ENCODE measurements around the gene PROB1.
"Not testable (repeated sequence)": the region's sequence is repeated elsewhere in the genome, so short reads cannot be mapped to it uniquely, and the experiment has no call there.

Gene PROB1

DNA sequence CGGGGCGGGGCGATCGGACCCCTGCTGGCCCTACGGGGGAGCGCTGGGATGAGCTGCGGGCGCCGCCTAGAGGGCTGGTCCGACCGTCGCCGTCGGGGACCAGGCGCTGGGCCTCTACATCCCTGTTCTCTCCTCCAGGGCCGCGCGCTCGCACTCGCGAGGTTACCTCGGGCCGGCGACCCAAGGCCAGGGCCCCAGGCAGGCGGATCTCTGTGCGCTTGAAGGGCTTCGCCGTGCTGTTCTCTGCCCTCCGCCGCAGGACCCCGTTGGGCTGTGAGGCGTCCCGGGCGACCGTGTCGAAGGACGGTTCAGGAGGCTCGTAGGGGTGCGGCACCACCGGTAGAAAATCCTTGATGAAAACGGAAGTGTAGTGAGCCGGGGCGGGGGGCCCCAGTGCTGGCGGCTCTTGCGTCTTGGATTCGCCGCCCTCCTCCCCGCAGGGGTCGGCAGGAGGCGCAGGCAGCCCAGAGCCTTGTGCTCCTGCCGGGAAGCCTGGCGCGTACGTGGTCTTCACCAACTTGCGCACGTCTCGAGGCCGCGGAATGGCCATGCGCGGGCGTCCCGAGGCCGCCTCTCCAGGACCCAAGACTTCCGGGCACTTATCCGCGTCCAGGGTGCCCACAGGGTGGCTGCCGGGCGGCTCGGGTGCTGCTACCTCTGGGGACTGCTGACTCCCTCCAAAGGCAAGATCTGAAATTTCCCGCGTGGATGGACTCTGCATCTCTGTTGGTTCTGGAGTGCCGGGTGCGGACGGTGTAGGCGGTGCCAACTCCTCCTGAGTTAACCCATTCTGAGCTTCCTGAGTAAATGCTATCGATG is 2.0 kb downstream of the PROB1 start:
- DNase-seq: peak in 2 of 58 donors; percentile 9 to 16

DNA sequence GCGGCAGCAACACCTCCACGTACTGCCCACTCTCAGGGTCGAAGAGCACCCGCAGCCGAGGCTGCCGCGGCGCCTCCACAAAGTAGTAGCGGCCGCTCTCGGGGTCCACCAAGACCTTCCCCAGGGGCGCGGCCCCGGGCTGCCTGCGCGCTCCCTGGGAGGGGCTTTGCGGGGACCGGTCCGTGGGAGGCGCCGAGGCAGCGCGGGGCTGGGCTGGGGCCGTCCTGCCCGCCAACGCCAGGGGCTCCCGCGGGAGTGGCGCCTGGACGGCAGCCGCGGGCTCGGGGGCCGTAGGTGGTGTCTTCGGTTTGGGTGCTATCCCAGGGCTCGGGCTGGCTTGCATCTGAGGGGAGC is 2.6 kb downstream of the PROB1 start:
- no peak for DNase-seq

DNA sequence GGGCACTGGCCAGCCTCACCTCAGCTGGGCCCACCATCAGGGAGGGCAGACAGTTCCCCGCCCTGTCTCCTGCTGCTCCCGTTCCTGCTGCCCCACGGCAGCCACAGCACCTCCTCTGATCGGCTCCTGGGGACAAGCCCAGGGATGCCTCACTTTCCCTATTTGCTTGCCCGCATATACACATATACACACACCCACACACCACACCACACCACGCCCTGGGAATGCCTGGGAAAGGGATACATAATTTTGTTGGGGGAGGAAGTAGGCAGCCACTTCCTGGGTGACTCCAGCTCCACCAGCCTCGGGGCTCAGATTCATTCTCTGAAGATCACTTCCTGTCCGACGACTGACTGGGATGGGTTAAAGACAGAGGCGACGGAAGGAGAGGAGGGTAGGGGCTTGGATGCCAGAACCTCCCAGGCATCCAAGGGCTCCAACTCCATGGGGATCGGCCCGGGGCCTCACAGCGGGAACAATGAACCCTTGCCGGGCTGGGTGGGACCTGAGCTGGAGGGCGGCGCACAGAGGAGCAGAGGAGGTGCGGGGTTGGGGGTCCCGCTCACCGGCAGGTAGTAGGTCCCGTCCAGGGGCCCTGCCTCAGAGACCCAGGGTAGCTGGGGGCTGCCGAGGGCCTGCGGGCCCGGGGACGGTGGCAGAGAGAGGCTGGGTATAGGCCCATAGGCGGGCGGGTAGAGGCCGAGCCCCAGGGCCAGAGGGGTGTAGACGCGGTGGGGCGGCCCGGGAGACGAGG is 3.2 kb downstream of the PROB1 start:
- no peak for DNase-seq

DNA sequence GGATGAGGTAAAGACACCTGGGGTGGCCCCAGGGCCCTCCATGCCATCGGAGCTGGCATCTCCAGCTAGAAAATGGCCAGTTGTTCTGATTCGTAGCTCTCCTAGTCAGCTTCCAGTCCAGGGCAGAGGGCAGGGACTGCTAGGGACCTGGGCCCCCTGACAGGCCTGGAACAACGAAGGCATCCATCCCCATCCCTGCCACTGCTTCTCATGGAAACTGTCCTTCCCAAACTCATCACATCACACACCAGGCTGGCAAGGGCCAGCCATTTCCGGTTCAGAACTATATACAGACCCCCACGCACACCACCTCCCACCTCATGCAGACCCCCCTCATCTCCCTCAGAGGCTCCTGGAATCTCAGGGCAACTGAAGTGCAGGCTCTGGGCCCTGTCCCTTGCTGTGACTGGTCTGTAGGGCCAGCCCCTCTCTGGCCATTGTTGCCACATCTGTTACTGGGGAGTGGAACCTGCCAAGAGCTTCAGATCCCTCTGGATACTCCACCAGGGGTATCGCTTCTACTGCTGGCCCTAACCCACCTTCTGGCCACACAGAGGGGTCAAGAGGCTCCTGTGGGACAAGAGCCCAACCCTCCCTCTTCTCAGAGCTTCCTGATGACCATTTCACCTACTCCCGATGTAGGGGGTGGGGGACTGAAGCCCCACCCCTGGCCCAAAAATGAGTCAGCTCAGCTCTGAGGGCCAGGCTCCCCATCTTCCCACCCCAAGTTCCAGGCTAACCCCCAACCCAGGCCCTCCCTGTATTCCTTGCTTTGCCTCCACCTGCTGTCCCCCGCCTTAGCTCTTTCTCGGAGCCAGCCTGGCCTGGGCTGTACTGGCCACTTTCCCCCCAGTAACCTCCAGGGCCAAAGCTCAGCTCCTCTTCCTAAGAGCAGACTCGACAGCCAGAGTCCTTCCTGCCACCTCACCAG is 4.0 kb downstream of the PROB1 start:
- no peak for DNase-seq

DNA sequence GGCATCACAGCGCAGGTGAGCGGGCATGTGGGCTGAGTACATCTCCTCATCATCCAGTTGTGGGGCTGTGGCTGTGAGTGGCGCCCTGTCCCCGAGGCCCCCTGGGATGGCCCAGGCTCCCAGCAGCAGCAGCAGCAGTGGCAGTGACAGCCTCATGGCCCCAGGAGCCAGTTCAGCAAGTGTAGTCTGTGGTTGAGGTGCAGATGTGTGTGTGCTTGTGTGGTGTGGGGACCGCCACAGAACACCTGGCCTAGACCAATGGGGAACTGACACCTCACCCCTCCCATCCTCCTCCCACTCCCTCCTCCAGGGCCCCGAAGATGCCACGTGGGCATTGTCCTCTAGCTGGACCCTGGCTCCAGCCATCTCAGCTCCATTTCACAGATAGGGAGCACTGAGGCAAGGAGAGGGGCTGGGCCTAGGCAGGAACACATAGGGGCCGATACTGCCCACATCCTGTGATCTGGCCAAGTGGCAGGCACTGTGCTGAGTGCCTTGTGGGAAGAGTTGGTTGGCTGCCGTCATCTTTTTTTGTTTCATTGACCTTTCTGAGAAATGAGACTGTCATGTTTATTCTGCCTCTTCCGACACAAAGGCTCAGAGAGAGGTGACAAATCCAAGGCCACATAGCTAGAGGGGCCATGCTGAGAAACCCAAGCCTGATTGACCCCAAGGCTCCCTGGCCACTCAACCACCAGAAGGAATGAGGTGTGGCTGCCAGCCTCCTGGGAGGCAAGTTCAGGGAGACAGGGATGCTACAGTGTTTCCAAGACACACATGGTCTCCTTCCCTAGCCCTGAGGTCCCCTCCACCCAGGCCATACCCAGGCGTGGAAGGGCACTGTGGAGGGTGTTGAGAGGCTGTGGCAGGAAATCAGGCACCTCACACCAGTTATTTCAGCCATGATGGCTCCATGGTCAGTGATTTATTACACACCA is 4.9 kb downstream of the PROB1 start, which contains the start of gene MZB1:
Gene MZB1 (minus strand): TSS at position 213 of the 938 bp plus-strand sequence. CDS start 57 bp downstream, at position 156.
- DNase-seq: no peak

DNA sequence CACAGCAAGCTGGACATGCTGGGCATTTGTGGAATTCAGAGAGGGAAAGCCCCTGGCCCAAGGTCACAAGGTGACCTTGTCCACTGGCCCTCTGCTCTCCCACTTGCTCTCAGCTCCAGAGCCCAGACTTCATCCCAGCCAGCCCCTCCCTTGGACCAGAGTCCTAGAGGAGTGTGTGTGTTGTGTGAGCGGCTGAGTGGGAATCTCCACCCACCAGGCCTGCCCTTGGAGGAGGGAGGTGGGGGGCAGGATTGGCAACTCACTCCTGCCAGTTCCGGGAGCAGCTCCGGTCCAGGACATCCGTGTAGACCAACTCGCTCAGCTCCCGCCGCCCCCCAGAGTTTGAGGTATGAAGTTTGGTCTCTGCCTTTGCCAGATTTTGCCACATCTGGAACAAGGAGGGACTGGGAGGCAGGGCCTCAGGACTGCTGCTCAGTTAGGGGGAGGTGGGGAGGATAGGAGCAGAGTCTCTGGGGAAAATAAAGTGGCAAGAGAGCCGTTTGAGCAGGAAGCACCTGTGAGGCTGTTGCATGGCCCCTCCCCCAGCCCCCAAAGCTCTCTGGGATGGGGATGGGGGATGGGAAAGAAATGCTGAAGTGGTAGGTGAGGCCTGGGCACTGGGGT is 6.6 kb downstream of the PROB1 start:
- no peak for DNase-seq

DNA sequence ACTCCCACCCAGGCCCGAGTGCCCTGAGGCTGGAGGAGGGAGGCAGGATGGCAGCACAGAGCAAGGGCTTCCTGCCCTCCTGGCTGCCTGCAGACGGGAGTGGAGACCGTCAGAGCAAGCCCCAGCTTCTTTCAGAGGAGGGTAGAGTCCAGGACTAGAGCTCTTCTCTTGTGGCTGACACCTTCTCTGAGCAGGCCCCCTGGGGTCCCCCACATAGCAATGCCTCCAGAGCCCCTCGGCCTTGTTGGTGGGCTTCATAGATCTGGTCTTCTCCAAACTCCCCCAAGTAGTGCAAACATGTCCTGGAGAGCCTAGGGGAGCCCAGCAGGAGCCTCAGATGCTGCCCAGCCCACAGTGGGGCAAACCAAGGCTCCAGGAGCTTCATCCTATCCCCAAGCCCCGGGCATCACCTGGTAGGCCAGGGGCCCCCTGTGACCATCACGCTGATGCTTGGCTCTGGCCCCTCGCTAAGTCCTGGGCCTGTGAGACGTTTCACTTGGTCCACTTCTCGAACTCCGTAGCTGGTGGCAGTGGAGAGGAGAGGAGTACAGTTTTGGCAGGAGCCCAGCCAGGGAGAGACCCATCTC is 7.2 kb downstream of the PROB1 start:
- no peak for DNase-seq

DNA sequence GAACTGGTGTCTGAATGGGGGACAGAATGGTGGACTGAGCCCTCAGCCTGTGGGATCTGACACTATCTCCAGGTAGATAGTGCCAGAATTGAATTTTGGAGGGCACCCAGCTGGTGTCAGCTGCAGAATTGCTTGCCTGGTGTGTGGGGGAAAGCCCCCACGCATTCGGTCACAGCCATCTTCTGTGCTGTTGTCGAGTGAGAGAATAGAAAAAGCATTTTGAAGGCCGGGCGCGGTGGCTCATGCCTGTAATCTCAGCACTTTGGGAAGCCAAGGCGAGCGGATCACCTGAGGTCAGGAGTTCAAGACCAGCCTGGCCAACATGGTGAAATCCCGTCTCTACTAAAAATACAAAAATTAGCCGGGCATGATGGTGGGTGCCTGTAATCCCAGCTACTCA is 7.9 kb downstream of the PROB1 start:
- not testable (repeated sequence) for DNase-seq

DNA sequence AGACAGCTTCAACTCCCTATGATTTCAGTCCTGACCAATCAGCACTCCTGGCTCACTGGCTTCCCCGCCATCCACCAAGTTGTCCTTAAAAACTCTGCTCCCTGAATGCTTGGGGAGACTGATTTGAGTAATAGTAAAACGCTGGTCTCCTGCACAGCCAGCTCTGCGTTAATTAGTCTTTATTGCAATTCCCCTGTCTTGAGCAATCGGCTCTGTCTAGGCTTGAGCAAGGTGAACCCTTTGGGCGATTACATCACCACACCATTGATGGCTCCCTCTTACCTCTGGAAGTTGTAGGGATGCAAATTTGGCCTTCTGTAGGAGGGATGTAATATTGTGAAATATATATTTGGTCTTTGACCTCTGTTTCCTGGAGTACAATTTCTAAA is 8.9 kb downstream of the PROB1 start:
- DNase-seq: no peak

DNA sequence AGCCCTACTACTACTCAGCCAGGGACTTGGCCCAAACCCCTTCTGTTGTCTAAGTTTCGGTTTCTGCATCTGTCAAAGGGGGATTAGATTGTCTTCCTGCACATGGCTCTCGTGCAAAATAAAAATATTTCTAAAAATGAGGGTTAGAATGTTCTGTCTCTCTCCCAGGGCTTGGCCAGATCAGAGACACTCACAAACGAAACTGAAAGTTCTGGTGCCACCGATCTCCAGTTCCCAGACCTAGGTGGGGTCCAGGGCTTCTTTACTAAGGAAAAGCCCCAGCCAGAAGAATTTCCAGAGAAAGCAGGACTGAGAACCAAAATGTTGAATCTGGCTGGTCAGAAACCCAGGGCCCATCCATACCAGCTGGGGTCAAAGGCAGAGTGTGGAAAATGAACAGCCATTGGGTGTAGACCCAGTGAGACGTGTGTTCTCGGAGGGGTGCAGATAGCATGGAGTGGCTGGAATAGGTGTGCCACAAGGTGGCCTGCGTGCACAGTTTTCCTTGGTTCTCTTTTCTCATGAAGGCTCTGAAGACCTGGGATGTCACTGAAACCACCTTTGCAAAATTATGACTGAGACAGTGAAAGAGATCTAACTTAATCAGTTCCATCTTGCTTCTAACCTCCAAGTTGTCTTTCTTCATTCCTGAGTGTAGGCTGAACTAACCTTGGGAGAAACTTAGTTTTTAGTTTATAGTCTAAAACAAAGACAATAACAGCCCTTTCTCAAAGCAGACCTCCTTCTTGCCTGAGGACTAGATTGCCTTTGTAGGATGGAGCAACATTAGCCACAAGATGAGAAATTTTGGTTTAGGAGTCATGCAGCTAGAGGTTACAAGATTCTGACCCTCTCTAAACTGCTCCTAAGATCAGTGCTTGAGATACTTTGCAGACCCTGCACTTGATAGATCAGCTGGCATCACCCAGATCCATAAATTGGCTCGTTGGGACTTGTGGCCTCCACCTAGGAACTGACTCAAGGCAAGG is 9.5 kb downstream of the PROB1 start:
- DNase-seq: no peak

DNA sequence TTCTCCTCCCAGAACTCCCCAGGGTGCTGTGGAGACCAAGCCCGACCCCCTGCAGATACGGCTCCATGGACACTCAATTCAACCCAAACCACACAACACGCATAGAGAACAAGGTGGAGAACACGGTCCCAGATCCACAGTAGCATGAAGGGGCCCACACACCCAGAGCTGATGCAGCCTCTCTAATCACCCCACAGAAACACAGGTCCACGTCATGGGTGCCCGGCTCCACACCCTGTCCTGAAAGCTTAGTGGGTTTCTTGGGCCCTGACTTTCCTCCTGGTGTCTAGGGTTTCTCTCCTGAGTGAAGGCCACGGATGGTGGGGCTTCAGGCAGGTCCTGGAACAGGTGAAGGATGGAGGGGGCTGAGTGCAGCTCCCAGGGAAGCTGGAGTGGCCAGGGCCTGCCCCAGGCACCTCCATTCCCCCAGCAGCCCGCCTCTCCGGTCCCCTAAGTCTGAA is 10.3 kb downstream of the PROB1 start:
- no peak for DNase-seq

DNA sequence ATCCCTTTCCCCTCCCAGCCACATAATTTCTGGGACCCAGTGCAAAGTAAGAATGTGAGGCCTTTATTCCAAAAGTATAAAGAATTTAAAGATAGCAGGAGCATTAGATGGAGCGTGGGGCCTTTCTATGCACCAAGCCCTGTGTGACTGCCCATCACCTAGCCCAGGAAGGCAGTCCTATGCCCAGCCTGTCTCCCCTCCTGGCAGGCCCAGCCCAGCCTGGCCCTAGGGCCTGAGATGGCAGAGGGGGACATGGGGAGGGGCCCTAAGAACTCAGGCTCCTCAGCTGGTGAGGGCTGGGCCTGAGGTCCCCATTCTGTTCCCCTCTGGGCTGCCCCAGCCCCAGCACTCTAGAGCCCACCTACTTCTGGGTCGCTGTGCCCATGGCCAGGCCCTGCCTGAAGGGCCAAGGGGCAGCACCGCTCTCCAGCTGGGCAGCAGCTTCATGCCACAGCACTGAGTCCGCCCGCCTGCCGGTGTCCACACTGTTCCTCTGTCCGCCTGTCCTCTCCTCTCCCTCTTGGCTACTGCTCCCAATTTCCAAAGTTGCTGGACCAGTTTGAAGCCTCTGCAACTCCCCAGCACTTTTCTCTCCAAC is 10.8 kb downstream of the PROB1 start:
- DNase-seq: no peak

DNA sequence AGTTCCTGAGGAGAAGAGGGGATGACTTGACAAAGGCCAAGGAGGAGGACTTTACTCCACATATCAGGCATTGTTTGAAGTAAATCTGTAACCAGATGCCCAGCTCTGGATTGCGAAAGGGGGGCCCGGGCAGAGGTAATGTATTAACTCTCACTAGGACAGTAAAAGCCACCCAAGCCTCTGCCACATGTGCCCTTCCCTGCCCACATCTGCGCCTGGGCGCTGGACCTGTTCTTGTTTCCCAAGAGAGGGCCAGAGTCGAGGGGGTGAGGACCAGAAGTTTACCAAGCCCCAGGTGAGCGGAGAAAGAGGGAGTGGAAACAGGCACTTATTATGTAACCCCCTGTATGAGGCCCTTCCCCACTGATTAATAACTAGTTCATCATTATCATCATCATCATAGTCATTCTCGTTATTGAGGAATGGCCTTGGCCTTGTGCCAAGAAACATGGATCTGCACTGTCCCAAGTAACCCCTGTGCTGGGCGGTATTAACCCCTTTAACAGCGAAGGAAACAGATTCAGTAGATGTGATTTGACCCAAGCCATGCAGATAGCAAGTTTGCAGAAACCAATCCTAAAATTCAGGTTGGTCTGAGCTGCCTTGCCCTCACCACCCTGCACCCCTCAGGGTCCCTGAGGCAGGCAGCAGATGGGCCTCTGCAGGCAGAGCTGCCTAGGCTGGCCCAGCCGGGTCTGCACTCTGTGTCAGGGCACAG is 11.5 kb downstream of the PROB1 start, which contains the start of gene SLC23A1:
Gene SLC23A1 (minus strand): TSS at position 23 of the 718 bp plus-strand sequence. CDS start 44 bp downstream, outside the sequence.
- no peak for DNase-seq

DNA sequence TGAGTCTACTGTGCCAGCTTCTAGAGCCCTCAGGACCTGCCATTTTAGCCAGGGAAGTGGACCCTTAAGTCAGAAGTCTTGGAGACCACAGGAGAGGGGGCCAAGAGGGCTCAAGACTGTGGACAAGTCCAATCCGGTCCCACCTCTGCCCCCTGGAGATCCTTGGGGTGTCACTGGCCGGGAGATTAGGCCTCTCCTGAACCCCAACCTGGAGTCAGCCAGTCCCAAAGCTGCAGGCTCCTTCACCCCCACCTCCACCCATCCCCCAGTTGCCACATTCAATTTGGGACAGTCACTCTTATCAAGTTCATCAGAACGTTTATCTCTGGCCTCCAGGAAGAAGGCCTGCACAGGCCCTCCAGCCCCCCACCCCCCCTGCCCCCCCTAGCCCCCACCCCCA is 12.1 kb downstream of the PROB1 start:
- DNase-seq: no peak

DNA sequence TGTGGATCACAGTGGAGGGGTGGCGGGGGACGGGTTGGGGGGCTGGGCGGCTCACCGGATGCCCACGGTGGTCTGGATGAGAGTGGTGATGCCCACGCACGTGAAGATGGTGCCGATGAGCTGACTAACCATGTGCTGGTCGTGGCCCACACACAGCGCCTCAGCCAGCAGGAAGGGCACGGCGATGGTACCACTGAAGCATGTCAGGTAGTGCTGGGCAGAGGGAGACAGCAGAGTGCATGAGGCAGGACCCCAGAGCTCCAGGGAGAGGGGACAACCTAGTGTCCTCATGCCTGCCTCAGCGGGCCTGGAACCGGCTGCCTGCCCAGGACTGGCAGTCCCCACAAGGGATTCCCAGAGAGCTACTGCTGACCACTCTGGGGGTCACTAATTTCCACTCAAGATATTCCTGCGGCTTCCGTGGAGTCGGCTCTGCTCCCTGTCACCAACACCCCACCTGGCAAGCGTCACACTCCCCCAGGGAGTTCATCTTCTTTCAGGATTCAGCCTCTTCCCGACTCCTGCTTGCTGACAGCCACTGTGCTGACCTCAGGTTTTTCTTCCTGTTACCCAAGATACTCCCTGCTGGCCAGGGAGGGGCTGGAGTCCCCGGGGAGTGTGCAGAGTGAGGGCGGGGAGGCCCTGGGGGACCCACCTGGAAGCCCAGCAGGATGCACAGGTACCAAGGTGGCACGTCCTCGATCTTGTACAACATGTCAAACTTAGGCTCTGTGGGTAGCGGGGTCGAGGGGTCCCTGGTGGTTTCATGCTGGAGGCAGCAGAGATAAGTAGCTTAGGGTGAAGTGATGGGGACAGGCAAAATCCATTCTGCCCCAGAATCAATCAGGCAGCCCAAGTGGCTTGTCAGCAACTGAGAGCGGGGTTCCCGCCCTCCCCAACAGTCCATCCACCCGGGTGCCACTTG is 12.8 kb downstream of the PROB1 start:
- no peak for DNase-seq

Measured in anterior cingulate cortex (tissue), 58 donors.